ENCODE results near the gene IER3IP1. TPM values are rescaled to one million over a fixed set of nuclear protein-coding genes. Genes with fewer than 3 reads are reported as not detected.

Gene IER3IP1, protein sequence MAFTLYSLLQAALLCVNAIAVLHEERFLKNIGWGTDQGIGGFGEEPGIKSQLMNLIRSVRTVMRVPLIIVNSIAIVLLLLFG
- 10 to 100 TPM; 13.0 to 17.0 (median 14.3) TPM for total RNA-seq

DNA sequence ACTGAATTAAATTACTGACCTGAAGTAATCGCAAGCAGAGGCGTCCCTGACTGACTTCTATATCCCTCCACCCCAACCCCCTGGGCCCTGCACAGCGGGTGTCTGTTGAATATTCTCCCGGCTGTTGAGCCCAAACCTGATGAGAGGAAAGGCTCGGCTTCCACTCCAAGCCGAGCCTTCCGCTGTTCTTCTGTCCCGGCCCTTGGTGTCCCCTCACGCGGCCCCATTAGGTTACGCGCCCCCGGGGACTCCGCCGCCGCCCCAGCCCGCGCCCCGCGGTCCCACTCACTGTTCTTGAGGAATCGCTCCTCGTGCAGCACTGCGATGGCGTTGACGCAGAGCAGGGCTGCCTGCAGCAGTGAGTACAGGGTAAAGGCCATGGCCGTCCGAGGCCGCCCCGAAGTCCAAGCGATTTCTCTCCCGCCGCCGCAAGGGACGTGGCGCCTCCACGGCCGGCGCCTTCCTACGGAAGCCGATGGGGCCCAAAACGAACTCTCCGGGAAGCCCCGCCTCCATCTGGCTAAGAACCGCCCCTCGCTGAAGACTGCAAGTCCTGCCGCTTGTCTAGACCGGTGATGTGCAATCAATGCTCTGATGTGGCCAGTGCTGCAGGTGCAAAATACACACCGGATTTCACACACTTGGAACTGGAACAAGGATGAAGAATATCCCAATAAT lies at the start of gene IER3IP1:
IER3IP1 (minus strand) TSS at position 467 of the 678 bp plus-strand sequence; CDS start at position 380, 87 bp downstream.
- H3K27me3 ChIP-seq, result no peaks in the 10 kb centered on the region
- peak; percentile 51 to 53 for TF ChIP-seq POLR2A (IDR thresholded peaks at IDR 0.05)
- TF ChIP-seq, protein P1, sequence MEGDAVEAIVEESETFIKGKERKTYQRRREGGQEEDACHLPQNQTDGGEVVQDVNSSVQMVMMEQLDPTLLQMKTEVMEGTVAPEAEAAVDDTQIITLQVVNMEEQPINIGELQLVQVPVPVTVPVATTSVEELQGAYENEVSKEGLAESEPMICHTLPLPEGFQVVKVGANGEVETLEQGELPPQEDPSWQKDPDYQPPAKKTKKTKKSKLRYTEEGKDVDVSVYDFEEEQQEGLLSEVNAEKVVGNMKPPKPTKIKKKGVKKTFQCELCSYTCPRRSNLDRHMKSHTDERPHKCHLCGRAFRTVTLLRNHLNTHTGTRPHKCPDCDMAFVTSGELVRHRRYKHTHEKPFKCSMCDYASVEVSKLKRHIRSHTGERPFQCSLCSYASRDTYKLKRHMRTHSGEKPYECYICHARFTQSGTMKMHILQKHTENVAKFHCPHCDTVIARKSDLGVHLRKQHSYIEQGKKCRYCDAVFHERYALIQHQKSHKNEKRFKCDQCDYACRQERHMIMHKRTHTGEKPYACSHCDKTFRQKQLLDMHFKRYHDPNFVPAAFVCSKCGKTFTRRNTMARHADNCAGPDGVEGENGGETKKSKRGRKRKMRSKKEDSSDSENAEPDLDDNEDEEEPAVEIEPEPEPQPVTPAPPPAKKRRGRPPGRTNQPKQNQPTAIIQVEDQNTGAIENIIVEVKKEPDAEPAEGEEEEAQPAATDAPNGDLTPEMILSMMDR (IDR thresholded peaks at IDR 0.05 in 4 of 5, conservative IDR thresholded peaks at IDR 0.05 in 1 of 5), result peak in 3 of 5 experiments; percentile 10 to 42 (median 33)
- H3K36me3 ChIP-seq, result no peaks in the 10 kb centered on the region
- H3K4me3 ChIP-seq, result peak within 1 kb of the TSS; percentile 87 to 99 (median 96)
- no peaks in the 10 kb centered on the region for H3K9me3 ChIP-seq
- in situ Hi-C loops (cut with MboI; ENCODE audit: low sequenced_read_pairs in 4 of 4) (no loop called here), intact Hi-C loops (cut with DNase I; ENCODE audit: low total_unique reads) (loop anchor here (1.0 kb wide), 1 partner anchor 26 kb away; the partner anchor contains the start of gene HDHD2)
- peaks cover 13 to 29% of the 10 kb centered on the region in 2 donors for H3K4me1 ChIP-seq
- ATAC-seq, result peak; percentile 89 to 95
- DNase-seq, result peak; percentile 81 to 83
- peak within 1 kb of the TSS; percentile 81 to 93 (median 88) for H3K27ac ChIP-seq

DNA sequence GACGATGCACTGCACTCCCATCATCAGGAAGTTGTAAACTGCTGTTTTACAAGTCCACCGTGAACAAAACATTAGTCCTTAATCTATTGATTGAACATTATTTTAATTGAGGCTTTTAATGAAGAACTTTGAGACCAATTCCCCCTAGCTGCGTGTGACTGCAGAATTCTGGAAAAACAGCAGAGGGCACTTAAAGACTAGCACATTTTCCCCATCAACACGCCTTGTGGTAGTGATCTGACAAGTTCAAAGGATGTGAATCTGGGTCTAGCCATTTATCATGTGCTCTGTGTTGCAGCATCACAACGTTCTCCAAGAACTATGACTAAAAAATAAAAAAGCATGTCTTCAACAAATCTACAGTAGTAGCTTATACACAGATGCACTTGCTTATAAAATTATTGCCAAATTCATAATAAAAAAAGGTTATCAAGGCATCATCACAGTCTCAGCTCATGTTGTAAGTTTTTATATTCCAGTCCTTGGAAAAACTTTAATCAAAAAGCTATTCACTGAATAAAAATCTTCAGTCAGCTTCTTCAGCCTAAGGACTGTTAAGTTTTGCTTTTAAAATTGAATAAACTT lies 39.5 kb upstream of the IER3IP1 start:
- intact Hi-C loops (cut with DNase I; ENCODE audit: low total_unique reads), result loop anchor here (5.0 kb wide), 1 partner anchor 532 kb away; no protein-coding TSS in a partner anchor
- no peak for ATAC-seq

DNA sequence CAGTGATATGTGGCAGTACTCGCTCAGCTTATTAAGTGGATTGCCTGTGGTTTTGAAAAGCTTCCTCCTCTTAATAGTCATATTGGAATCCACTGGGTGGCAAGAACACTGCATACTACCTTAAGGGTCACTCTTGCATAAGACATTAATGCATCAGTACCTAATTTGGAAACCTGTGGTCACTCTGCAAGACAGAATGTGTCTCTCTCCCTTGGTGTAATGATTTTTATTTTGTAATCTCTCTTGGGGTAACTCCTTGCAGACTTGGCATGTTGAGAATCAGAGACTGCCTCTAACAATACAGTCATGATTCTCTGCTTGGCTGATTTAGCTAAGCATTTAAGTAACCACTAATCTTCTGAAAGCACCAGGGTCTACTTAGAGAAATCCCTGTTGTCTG lies 33.0 kb upstream of the IER3IP1 start:
- in situ Hi-C loops (cut with MboI; ENCODE audit: low sequenced_read_pairs in 4 of 4), result loop anchor here (5.0 to 25.0 kb wide), 3 partner anchors 112 to 528 kb away; no protein-coding TSS in a partner anchor
- H3K27me3 ChIP-seq, result peaks cover 0 to 14% (median 0%) of the 10 kb centered on the region in 3 donors
- intact Hi-C loops (cut with DNase I; ENCODE audit: low total_unique reads), result no loop called here
- TF ChIP-seq, protein P1 (IDR thresholded peaks at IDR 0.05 in 4 of 5, conservative IDR thresholded peaks at IDR 0.05 in 1 of 5), result no peak
- no peak for TF ChIP-seq POLR2A (IDR thresholded peaks at IDR 0.05)
- H3K27ac ChIP-seq, result no peak overlapping the region
- DNase-seq, result no peak
- H3K4me1 ChIP-seq, result no peaks in the 10 kb centered on the region
- no peak overlapping the region for H3K4me3 ChIP-seq
- no peaks in the 10 kb centered on the region for H3K36me3 ChIP-seq
- H3K9me3 ChIP-seq, result no peaks in the 10 kb centered on the region
- no peak for ATAC-seq

More for the DNA sequence above, 39.5 kb upstream of the IER3IP1 start:
- Histone ChIP-seq H3K27me3 (peaks cover 0 to 16% (median 0%) of the 10 kb centered on the region in 3 donors), H3K9me3 (no peaks in the 10 kb centered on the region), H3K27ac (no peak overlapping the region), H3K4me3 (no peak overlapping the region), H3K4me1 (no peaks in the 10 kb centered on the region), H3K36me3 (no peaks in the 10 kb centered on the region)
- in situ Hi-C loops (cut with MboI; ENCODE audit: low sequenced_read_pairs in 4 of 4), result loop anchor here in 3 of 4 donors (10.0 to 25.0 kb wide), 2 partner anchors 522 to 529 kb away; no protein-coding TSS in a partner anchor
- DNase-seq, result no peak
- TF ChIP-seq, protein P1 (IDR thresholded peaks at IDR 0.05 in 4 of 5, conservative IDR thresholded peaks at IDR 0.05 in 1 of 5), result peak in 2 of 5 experiments; percentile 24 to 30
- TF ChIP-seq POLR2A (IDR thresholded peaks at IDR 0.05), result no peak

DNA sequence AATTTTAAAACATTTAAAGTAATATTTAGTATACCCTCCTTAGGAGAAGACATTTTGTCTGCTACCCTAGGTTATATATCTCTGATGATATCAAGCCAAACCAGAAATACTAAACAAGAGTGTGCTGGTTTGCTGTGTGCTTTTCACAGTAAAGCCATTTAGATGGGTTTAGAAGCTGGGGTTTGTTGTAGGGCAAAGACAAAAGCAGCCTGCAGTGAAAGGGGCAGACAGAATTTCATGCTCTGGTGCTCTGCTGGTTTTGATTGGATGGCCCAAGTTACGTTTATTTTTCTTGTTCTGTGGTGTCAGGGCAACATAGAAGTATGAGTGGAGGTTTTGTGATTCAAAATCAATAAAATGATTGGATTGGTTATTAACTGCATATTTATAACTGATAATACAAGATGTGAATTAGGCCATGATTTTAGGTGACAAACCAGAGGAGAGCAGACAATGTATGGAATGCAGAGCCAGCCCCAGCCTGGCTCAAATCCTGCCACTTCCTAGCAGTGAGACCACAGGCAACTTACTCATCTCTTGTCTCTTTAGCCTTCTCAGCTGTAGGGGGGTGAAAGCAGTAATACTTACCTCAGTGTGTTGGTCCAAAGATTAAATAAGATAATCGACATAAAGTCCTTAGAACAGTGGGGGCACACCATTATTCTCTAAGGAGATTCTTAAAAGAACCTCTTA lies 30.9 kb upstream of the IER3IP1 start:
- intact Hi-C loops (cut with DNase I; ENCODE audit: low total_unique reads) (no loop called here), in situ Hi-C loops (cut with MboI; ENCODE audit: low sequenced_read_pairs in 4 of 4) (loop anchor here (5.0 to 25.0 kb wide), 3 partner anchors 110 to 530 kb away; no protein-coding TSS in a partner anchor)
- Histone ChIP-seq H3K4me3 (no peak overlapping the region), H3K9me3 (no peaks in the 10 kb centered on the region), H3K27me3 (peaks cover 0 to 10% (median 0%) of the 10 kb centered on the region in 3 donors), H3K36me3 (no peaks in the 10 kb centered on the region), H3K4me1 (no peaks in the 10 kb centered on the region), H3K27ac (no peak overlapping the region)
- no peak for TF ChIP-seq POLR2A (IDR thresholded peaks at IDR 0.05)
- TF ChIP-seq, protein P1 (IDR thresholded peaks at IDR 0.05 in 4 of 5, conservative IDR thresholded peaks at IDR 0.05 in 1 of 5), result no peak
- ATAC-seq (no peak), DNase-seq (no peak)
